ENCODE results near the gene ZBTB7A. TPM values are rescaled to one million over a fixed set of nuclear protein-coding genes. Genes with fewer than 3 reads are reported as not detected.

Gene ZBTB7A
- total and polyA plus RNA-seq, 2 donors: 8.2 to 35.3 TPM

DNA sequence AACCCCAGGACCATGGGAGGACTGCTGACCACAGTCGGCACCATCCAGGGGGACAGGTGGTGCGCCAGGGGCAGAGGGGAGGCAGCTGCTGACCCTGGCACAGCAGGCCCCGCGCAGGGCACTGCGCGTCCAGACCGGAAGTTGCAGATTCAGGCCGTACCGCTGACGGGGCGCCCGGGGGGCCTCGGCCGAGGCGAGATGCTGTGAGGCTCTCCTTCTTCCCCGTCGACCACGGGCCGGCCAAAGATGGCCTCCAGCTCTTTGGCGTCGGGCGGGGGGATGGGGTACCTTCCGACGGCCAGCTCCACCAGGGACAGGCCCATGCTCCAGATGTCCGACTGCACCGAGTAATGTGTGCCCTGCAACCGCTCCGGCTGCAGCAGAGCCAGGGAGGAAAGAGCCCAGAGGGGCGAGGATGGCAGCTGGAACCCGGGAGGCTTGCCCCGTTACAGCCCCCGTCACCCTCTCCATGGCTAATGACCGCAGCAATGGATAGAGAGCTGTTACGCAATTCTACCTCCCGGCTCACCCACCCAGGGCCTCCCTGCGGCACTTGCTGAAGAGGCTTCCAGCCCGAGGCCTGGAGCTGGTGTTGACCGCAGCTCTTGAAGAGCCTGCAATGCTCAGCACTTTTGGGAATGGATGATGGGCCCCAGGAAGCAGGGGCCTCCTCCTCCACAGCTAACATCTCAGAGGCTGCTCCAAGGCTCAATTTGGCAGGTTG is 32.5 kb upstream of the ZBTB7A start:
- WGBS: 95% methylated on average over 38 of the region's 38 CpGs
- Histone ChIP-seq H3K27ac (ENCODE audit: low read depth) (no peak overlapping the region), H3K36me3 (ENCODE audit: insufficient read depth) (peaks cover 5% of the 10 kb centered on the region), H3K4me1 (ENCODE audit: insufficient read depth) (no peaks in the 10 kb centered on the region), H3K4me3 (ENCODE audit: low read depth, low read length) (no peak overlapping the region)
- DNase-seq (ENCODE audit: extremely low spot score): no peak

DNA sequence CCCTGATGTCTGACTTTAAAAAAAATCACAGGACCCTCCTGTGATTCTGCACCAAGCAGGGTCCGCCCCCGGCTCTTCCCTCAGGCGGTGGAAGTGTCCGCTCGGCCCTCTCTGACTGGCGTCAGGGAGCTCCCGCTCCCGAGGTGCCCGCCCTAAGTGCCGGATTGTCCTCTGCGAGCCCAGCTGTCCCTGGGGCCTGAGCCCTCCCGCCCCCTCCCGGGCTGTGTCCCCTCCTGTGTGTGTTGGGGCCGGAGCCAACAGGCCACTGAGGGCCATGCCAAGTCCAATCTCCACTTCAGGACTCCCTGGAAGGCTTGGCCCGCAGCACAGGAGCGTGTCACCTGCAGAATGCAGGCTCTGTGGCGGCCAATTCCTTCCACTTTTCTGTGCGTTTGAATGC is 31.8 kb upstream of the ZBTB7A start:
- no peak for DNase-seq (ENCODE audit: extremely low spot score)
- 88% methylated on average over 18 of the region's 18 CpGs for WGBS
- Histone ChIP-seq H3K4me3 (ENCODE audit: low read depth, low read length) (no peak overlapping the region), H3K4me1 (ENCODE audit: insufficient read depth) (no peaks in the 10 kb centered on the region), H3K36me3 (ENCODE audit: insufficient read depth) (peaks cover 7% of the 10 kb centered on the region), H3K27ac (ENCODE audit: low read depth) (no peak overlapping the region)

DNA sequence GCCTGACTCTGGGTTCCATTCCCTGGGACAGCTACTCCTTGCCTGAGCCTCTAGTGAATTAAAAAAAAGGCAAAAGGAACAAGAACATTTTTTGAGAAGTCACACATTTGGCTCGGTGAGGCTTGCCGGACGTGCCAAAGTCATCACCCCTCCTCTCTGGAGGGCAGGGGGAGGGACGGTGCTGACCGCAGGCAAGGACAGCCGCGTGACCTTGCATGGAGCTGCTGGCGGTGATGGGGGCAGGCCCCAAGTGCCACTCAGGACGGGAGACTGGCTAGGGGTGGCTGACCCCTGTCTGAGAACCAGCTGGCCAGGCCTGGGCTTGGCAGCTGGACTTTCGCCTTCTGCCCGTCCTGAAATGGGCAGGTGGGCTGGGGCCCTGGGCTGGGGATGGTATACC is 30.8 kb upstream of the ZBTB7A start:
- H3K36me3 ChIP-seq (ENCODE audit: insufficient read depth): peaks cover 7% of the 10 kb centered on the region
- no peak for DNase-seq (ENCODE audit: extremely low spot score)

DNA sequence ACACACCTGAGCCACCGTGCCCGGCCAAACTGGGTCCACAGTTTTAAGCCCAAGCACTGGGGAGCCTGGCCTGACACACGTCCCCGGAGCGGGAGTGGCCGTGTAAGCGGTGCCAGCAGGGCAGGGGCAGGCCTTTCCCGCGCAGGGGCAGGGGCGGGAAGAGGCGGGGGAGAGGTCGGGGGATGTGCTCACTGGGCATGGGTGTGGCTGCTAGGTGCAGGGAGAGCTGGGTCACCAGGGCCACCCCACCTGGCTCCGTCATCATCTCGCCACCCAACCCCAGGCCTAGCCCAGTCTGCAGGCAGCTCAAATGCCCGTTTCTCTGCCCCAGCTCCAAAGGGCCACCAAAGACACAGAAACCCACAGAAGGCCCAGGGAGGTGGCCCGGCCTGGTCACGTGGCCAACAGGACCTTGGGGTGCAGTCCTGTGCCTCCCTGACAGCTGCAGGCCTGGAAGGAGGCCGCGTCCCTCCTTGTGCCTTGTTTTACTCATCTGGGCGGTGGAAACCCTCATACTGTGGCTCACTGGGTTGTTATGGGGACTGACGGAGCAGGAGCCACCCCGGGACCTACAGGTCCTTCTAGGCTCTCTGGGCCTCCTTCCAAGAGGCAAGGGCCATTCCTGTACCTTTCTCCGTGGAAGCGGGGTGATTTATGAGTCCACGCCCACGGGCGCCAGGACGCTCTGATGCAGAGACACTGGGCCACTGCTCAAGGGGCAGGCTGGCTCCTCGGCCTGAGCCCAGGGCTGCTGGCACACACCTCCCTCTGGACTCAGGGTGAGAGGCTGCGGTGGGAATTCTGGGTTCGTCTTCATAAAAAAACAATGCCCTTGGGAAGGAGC is 29.6 kb upstream of the ZBTB7A start:
- H3K36me3 ChIP-seq (ENCODE audit: insufficient read depth): peaks cover 7% of the 10 kb centered on the region
- no peak overlapping the region for H3K27ac ChIP-seq (ENCODE audit: low read depth)
- WGBS: 91% methylated on average over 31 of the region's 31 CpGs

More for the DNA sequence above, 30.8 kb upstream of the ZBTB7A start:
- 78% methylated on average over 11 of the region's 11 CpGs for WGBS
- H3K4me1 ChIP-seq (ENCODE audit: insufficient read depth): no peaks in the 10 kb centered on the region
- no peak overlapping the region for H3K27ac ChIP-seq (ENCODE audit: low read depth)
- H3K4me3 ChIP-seq (ENCODE audit: low read depth, low read length): no peak overlapping the region

DNA sequence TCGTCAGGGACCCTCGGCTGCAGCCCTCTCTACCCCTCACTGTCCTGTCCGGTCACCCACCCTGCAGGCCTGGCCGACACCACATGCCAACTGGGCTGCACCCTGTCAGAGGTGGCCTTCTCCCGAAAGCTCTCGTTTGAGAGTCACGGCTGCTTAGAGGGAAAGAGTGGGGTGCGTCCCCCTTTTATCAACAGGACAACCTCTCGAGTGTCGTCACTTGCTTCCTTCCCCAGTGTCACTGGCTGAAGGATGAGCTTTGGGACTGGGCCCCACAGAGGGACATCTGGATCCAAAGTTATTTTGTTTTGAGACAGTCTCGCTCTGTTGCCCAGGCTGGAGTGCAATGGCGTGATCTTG is 28.8 kb upstream of the ZBTB7A start:
- Histone ChIP-seq H3K27ac (ENCODE audit: low read depth) (no peak overlapping the region), H3K36me3 (ENCODE audit: insufficient read depth) (peaks cover 5% of the 10 kb centered on the region)
- 92% methylated on average over 12 of the region's 12 CpGs for WGBS

More for the DNA sequence above, 29.6 kb upstream of the ZBTB7A start:
- Histone ChIP-seq H3K4me1 (ENCODE audit: insufficient read depth) (no peaks in the 10 kb centered on the region), H3K4me3 (ENCODE audit: low read depth, low read length) (no peak overlapping the region)
- no peak for DNase-seq (ENCODE audit: extremely low spot score)

DNA sequence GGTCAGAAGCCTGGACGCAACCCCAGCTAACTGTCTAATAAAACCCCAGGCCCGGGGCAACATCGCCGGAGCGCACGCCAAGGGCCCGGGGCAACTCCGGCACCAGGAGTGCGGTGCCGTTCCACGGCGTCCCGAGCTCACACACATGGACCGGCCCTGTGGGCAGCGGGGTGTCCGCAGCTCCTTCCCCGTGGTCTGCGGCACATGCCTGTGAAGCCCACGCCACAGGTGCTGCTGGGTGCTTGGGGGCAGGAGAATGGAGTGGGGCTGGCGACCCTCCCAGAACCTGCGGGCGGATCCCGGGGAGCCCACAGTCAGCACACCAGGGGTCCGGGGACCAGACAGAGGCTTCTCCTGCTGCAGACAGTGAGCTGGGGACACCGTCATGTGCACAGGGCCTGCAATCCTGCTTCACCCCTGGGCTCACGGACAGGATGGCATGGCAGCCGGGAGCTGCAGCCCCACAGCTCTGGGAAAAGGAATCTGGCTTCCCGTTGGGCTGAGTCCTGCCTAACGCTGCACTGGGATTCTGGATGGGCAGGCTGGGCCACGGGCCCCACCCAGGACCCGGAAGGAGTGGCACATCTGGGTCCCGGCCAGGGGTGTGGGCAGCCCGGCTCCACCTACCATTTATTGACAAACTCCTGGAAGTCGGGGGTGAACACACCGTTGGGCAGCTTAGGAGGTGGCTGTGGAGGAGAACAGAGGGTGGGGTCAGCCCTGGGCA is 28.2 kb upstream of the ZBTB7A start:
- 92% methylated on average over 35 of the region's 35 CpGs for WGBS
- Histone ChIP-seq H3K27ac (ENCODE audit: low read depth) (no peak overlapping the region), H3K36me3 (ENCODE audit: insufficient read depth) (peaks cover 7% of the 10 kb centered on the region), H3K4me3 (ENCODE audit: low read depth, low read length) (no peak overlapping the region), H3K4me1 (ENCODE audit: insufficient read depth) (no peaks in the 10 kb centered on the region)
- DNase-seq (ENCODE audit: extremely low spot score): no peak

More for the DNA sequence above, 28.8 kb upstream of the ZBTB7A start:
- no peak overlapping the region for H3K4me3 ChIP-seq (ENCODE audit: low read depth, low read length)
- no peak for DNase-seq (ENCODE audit: extremely low spot score)
- H3K4me1 ChIP-seq (ENCODE audit: insufficient read depth): no peaks in the 10 kb centered on the region

DNA sequence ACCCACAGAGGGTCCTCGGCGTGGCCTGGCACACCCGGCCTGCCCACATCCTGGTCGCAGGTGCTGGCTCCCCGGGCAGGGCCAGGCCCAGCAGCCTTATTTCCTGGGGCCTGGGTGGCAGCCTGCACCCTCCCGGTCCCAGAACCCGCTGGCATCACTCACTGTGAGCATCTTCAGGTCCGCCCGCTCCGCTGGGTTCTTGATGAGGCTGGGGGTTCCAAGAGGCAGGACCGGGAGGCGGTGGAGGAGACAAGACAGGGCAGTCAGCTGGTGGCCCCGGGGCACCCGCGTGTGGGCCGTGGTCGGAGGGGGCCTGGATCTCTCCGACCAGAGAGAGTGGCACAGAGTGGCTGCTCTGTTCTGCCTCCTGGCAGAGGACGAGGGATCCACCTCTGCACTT is 27.6 kb upstream of the ZBTB7A start:
- WGBS: 96% methylated on average over 19 of the region's 19 CpGs
- Histone ChIP-seq H3K4me1 (ENCODE audit: insufficient read depth) (no peaks in the 10 kb centered on the region), H3K4me3 (ENCODE audit: low read depth, low read length) (no peak overlapping the region), H3K36me3 (ENCODE audit: insufficient read depth) (peaks cover 7% of the 10 kb centered on the region), H3K27ac (ENCODE audit: low read depth) (no peak overlapping the region)
- no peak for DNase-seq (ENCODE audit: extremely low spot score)

DNA sequence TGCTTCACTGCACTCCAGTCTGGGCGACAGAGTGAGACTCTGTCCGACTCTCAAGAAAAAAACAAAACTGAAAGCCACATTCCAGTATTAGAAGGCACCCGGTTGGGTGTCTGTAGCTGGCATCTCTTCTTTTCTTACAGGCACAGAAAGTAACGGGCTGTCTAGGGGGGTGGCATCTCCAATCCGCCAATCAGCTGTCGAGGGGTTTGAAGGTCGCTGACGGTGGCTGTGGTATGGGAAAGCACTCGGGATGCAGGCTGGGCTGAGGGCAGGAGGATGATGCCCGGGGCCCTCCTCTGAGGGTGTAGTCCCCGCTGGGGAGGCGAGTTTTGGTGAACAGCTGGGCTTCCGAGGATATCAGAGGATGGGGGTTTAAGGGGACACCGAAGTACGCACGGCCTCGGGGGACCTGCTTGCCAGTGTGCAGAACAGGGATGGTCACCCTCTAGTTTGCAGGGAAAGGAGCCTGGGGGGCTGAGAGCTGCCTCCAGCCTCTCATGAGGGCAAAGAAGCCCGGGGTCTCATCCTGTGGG is 27.0 kb upstream of the ZBTB7A start:
- Histone ChIP-seq H3K36me3 (ENCODE audit: insufficient read depth) (peaks cover 4% of the 10 kb centered on the region), H3K4me3 (ENCODE audit: low read depth, low read length) (no peak overlapping the region), H3K4me1 (ENCODE audit: insufficient read depth) (no peaks in the 10 kb centered on the region), H3K27ac (ENCODE audit: low read depth) (no peak overlapping the region)
- no peak for DNase-seq (ENCODE audit: extremely low spot score)
- WGBS: 93% methylated on average over 18 of the region's 18 CpGs

DNA sequence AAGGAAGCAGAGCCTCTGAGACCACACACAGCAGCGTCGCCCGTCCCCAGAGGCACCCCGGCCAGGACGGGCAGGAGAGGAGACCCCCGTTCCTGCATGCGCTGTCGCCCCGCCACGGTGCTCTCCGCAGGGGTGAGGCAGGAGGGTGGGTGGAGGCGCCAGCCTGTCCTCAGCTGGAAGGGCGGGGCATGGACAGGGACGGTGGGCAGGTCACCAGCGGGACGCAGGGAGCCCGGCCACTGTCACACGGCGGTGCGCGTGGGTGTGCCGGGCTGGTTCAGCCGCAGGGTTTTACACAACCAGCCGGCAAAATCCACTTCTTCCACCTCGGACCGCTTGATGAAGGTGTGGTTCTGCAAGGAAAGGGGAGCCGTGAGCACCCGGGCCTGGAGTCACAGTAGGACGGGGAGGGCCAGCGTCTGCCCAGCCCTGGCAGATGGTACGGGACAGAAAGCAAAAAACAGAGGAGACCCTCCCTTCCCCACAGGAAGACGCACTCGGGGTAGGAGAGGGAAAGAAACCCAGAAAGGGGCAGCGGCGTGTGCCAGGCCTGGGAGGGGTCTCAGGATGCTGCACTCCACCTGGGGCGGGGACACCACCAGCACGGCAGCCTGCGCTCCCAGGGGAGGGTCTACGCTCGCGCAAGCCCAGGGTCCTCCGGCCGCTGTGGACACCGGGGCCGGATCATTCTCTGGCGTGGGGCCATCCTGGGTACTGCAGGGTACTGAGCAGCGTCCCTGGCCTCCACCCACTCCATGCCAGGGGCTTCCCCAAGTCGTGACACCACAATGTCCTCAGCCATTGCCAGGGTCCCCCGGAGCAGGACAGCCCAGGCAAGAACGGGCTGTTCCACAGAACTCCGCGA is 23.9 kb upstream of the ZBTB7A start:
- 89% methylated on average over 52 of the region's 52 CpGs for WGBS
- no peak overlapping the region for H3K27ac ChIP-seq (ENCODE audit: low read depth)
- no peak for DNase-seq (ENCODE audit: extremely low spot score)

DNA sequence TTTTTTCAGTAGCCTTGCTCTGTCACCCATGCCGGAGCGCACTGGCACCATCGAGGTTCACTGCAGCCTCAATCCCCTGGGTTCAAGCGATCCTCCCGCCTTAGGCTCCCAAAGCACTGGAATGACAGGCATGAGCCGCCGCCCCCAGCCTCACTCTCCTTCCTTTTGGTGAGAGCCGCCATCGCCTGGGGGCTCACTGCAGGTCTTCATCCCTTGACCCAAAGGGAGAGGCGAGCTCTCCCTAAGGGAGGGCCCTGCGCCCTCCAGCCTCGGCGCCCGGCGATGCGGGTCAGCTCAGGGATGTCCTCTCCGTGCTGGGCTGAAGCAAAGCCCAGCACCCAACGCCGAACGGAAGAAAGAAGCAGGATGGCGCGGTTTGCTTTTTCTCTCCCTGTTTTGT is 23.2 kb upstream of the ZBTB7A start:
- DNase-seq (ENCODE audit: extremely low spot score): no peak
- Histone ChIP-seq H3K4me3 (ENCODE audit: low read depth, low read length) (no peak overlapping the region), H3K27ac (ENCODE audit: low read depth) (peak overlapping the region; percentile 86), H3K36me3 (ENCODE audit: insufficient read depth) (peaks cover 3% of the 10 kb centered on the region), H3K4me1 (ENCODE audit: insufficient read depth) (peaks cover 2% of the 10 kb centered on the region)
- 92% methylated on average over 22 of the region's 22 CpGs for WGBS

More for the DNA sequence above, 23.9 kb upstream of the ZBTB7A start:
- H3K4me3 ChIP-seq (ENCODE audit: low read depth, low read length): no peak overlapping the region
- peaks cover 2% of the 10 kb centered on the region for H3K4me1 ChIP-seq (ENCODE audit: insufficient read depth)
- H3K36me3 ChIP-seq (ENCODE audit: insufficient read depth): peaks cover 3% of the 10 kb centered on the region

DNA sequence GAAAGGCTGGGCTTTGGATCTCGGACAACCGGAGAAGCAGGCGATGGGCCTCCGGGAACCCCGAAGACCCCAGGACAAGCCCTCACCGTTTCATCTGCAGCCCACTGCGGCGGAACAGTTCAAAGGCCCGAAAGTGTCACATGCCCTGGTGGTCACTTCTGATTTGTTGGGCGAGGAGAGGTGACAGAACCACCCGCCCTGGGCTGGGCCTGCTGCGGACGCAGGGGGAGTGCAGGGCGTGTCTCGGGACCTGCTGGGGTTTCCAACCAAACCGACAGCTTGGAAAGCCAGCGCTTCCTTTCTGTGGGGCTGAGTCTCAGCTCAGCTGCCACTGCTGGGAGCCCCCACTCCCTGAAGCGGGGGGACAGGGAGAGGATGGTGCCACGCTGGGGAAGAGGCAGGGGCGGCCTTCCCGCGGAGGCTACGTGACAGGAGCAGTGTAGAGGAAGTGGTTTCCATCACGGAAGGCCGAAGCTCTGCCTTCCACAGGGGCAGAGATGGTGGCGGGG is 22.8 kb upstream of the ZBTB7A start:
- Histone ChIP-seq H3K27ac (ENCODE audit: low read depth) (peak overlapping the region; percentile 86), H3K4me1 (ENCODE audit: insufficient read depth) (peaks cover 2% of the 10 kb centered on the region), H3K36me3 (ENCODE audit: insufficient read depth) (peaks cover 3% of the 10 kb centered on the region), H3K4me3 (ENCODE audit: low read depth, low read length) (no peak overlapping the region)
- WGBS: 74% methylated on average over 26 of the region's 26 CpGs
- no peak for DNase-seq (ENCODE audit: extremely low spot score)

DNA sequence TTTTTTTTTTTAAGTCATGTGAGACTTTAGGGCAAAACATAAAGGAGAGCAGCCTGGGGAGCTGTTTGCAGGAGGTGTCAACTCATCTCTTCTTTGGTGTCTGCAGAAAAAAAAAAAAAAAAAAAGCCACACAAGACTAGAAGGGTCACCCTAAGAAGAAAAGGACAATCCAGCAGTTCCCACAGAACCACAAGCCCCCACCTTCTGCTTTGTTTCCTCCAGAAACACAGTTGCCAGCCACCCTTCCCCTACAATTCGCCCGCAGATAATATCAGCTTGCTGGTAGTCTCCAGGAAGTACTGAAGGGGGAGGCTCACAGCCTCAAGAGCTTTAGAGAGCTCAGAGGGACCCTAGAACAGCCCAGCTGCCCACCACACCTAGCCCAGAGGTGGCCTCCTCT is 22.3 kb upstream of the ZBTB7A start:
- WGBS: 67% methylated on average over 2 of the region's 2 CpGs
- H3K27ac ChIP-seq (ENCODE audit: low read depth): peak overlapping the region; percentile 86
- H3K4me1 ChIP-seq (ENCODE audit: insufficient read depth): peaks cover 2% of the 10 kb centered on the region
- H3K4me3 ChIP-seq (ENCODE audit: low read depth, low read length): no peak overlapping the region
- H3K36me3 ChIP-seq (ENCODE audit: insufficient read depth): peaks cover 3% of the 10 kb centered on the region
- no peak for DNase-seq (ENCODE audit: extremely low spot score)
